SK-N-SH (cell line): ENCODE measurements around the gene NIPAL4.

Experiments used
- ELF1 ChIP-seq: IDR thresholded peaks from 2 replicates; pipeline ENCODE4 v1.4.0; 2012
- EP300 ChIP-seq, 2 experiments: IDR thresholded peaks; 2 replicates each; pipeline versions ENCODE4 v1.4.0 to v1.6.1; 2012; ENCODE audit warnings: borderline replicate concordance in 1 of 2, low read depth in 1 of 2, low read length in 1 of 2
- EZH2phosphoT487 ChIP-seq: fragments of 200-600 bp; sonication (generic); IDR thresholded peaks from 2 replicates; pipeline ENCODE4 v1.6.1; 2017; ENCODE audit warnings: low read depth, mixed run types, mild to moderate bottlenecking, antibody characterized with exemption, moderate library complexity, borderline replicate concordance
- JUND ChIP-seq: IDR thresholded peaks from 2 replicates; pipeline ENCODE4 v1.4.0; 2012
- MAX ChIP-seq: IDR thresholded peaks from 2 replicates; pipeline ENCODE4 v1.4.0; 2012; ENCODE audit warnings: low read depth
- MEF2A ChIP-seq: IDR thresholded peaks from 2 replicates; pipeline ENCODE4 v1.4.0; 2012; ENCODE audit warnings: low read depth, borderline replicate concordance
- MXI1 ChIP-seq: IDR thresholded peaks from 2 replicates; pipeline ENCODE4 v1.6.1; 2012; ENCODE audit warnings: mild to moderate bottlenecking, low read depth, low read length, improper control_type of control experiment
- RAD21 ChIP-seq: IDR thresholded peaks from 2 replicates; pipeline ENCODE4 v1.6.1; 2012; ENCODE audit warnings: mild to moderate bottlenecking, low read length
- REST ChIP-seq: IDR thresholded peaks from 2 replicates; pipeline ENCODE4 v1.6.1; 2012; ENCODE audit warnings: mild to moderate bottlenecking, low read depth, low read length, moderate library complexity
- RFX5 ChIP-seq: IDR thresholded peaks from 2 replicates; pipeline ENCODE4 v1.6.1; 2012; ENCODE audit warnings: mild to moderate bottlenecking, improper control_type of control experiment, low read length
- YY1 ChIP-seq: IDR thresholded peaks from 2 replicates; pipeline ENCODE4 v1.4.0; 2012; ENCODE audit warnings: low read depth, mild to moderate bottlenecking
- TF ChIP-seq, protein P1 (sequence below): fragments of 200-600 bp; sonication (generic); IDR thresholded peaks from 2 replicates; pipeline ENCODE4 v1.6.1; 2017; ENCODE audit warnings: antibody characterized with exemption, mild to moderate bottlenecking, moderate library complexity
- TF ChIP-seq, protein P2 (sequence below): fragments of 150-350 bp; IDR thresholded peaks from 2 replicates; pipeline ENCODE4 v1.6.1; 2017; ENCODE audit warnings: antibody characterized with exemption, low read length, low read depth, borderline replicate concordance

DNA sequence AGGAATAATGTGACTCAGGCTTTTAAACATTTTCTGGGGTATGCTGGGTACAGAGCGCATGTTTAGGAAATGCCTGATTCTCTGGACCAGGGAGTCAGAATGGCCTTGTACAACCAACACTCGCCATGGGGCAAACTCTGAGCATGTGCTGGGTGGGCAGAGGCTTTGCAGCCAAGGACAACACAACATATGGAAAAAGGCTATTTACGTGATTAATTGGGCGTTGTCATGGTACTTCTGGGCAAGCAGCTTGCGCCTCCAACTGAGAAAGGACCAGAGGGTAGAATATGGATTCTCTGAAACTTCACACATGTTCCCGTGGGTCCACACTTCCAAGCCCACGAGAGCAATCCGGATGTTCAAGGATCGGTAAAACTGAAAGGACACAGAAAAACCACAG lies 49.1 kb downstream of the NIPAL4 start:
- TF ChIP-seq, protein P1, sequence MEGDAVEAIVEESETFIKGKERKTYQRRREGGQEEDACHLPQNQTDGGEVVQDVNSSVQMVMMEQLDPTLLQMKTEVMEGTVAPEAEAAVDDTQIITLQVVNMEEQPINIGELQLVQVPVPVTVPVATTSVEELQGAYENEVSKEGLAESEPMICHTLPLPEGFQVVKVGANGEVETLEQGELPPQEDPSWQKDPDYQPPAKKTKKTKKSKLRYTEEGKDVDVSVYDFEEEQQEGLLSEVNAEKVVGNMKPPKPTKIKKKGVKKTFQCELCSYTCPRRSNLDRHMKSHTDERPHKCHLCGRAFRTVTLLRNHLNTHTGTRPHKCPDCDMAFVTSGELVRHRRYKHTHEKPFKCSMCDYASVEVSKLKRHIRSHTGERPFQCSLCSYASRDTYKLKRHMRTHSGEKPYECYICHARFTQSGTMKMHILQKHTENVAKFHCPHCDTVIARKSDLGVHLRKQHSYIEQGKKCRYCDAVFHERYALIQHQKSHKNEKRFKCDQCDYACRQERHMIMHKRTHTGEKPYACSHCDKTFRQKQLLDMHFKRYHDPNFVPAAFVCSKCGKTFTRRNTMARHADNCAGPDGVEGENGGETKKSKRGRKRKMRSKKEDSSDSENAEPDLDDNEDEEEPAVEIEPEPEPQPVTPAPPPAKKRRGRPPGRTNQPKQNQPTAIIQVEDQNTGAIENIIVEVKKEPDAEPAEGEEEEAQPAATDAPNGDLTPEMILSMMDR: no peak
- TF ChIP-seq YY1 (no peak), ELF1 (no peak), EP300 (IDR thresholded peaks at IDR 0.05; ENCODE audit: borderline replicate concordance in 1 of 2, low read depth in 1 of 2, low read length in 1 of 2) (no peak), MEF2A (no peak), RFX5 (no peak), MXI1 (no peak), REST (no peak), MAX (no peak), RAD21 (no peak), JUND (no peak), EZH2phosphoT487 (no peak)
- TF ChIP-seq, protein P2, sequence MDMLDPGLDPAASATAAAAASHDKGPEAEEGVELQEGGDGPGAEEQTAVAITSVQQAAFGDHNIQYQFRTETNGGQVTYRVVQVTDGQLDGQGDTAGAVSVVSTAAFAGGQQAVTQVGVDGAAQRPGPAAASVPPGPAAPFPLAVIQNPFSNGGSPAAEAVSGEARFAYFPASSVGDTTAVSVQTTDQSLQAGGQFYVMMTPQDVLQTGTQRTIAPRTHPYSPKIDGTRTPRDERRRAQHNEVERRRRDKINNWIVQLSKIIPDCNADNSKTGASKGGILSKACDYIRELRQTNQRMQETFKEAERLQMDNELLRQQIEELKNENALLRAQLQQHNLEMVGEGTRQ: no peak
